A673 (cell line): ENCODE data around the gene TMTC2. TPM values are rescaled to one million over a fixed set of nuclear protein-coding genes. Genes with fewer than 3 reads are reported as not detected.
"Not testable (repeated sequence)": the region's sequence is repeated elsewhere in the genome, so short reads cannot be mapped to it uniquely, and the experiment has no call there.

Experiments
- BruUV-seq: library from RNA; stranded (reverse); fragments of 400-500 nt; replicated peaks from 2 replicates; lab custom pipeline; 2021; lab: Mats Ljungman, UMichigan
- CTCF ChIA-PET: fragments of 300-600 bp; sonication (Branson Sonifier 250); formaldehyde crosslinking; loops from one replicate; lab custom pipeline; 2022; ENCODE audit warnings: antibody characterized with exemption; lab: Charles Lee
- POLR2A ChIA-PET: fragments of 300-600 bp; sonication (Branson Sonifier 250); formaldehyde crosslinking; loops from one replicate; lab custom pipeline; 2022; ENCODE audit warnings: antibody characterized with exemption; ENCODE audit not compliant: low non-redundant PET; lab: Charles Lee
- DNase-seq: peaks from one replicate; pipeline ENCODE4 v3.0.0-alpha.2; 2015; ENCODE audit warnings: low spot score
- H3K27ac ChIP-seq: fragments of 200-600 bp; sonication (generic); 2 replicates; pipeline ENCODE4 v1.5.1; 2016; ENCODE audit warnings: mixed run types, low read depth, mild to moderate bottlenecking, mixed read lengths, antibody characterized with exemption, low read length; ENCODE audit not compliant: poor library complexity, severe bottlenecking
- H3K27me3 ChIP-seq: fragments of 200-600 bp; sonication (generic); replicated peaks from 2 replicates; pipeline ENCODE4 v1.6.1; 2017; ENCODE audit warnings: mixed run types, low read depth, mild to moderate bottlenecking, mixed read lengths, antibody characterized with exemption, low read length; ENCODE audit not compliant: insufficient read depth, poor library complexity
- H3K36me3 ChIP-seq: fragments of 200-600 bp; sonication (generic); 2 replicates; pipeline ENCODE4 v1.6.1; 2016; ENCODE audit warnings: mixed run types, mild to moderate bottlenecking, mixed read lengths, antibody characterized with exemption, low read length; ENCODE audit not compliant: insufficient read depth, poor library complexity, severe bottlenecking
- H3K4me1 ChIP-seq: fragments of 200-600 bp; sonication (generic); 2 replicates; pipeline ENCODE4 v1.6.1; 2017; ENCODE audit warnings: mixed run types, mild to moderate bottlenecking, mixed read lengths, antibody characterized with exemption, low read length; ENCODE audit not compliant: insufficient read depth, poor library complexity, severe bottlenecking
- H3K4me3 ChIP-seq: fragments of 200-600 bp; sonication (generic); 2 replicates; pipeline ENCODE4 v1.5.1; 2016; ENCODE audit warnings: low read depth, mixed run types, mild to moderate bottlenecking, mixed read lengths, low read length; ENCODE audit not compliant: poor library complexity, severe bottlenecking
- H3K9me3 ChIP-seq: fragments of 200-600 bp; sonication (generic); 2 replicates; pipeline ENCODE4 v1.6.1; 2016; ENCODE audit warnings: mixed run types, low read depth, mild to moderate bottlenecking, mixed read lengths, antibody characterized with exemption, low read length; ENCODE audit not compliant: poor library complexity, severe bottlenecking
- EZH2 ChIP-seq: fragments of 200-600 bp; sonication (generic); IDR thresholded peaks from 2 replicates; pipeline ENCODE4 v1.6.1; 2017; ENCODE audit warnings: borderline replicate concordance, low read depth, mild to moderate bottlenecking, mixed read lengths, antibody characterized with exemption, low read length; ENCODE audit not compliant: poor library complexity, severe bottlenecking
- intact Hi-C: fragments of 100-400 bp; cut with micrococcal nuclease; formaldehyde crosslinking; loops from one replicate; pipeline ENCODE4 v1.10.0; 2022; ENCODE audit not compliant: unreplicated experiment
- total RNA-seq: library from RNA; stranded (reverse); gene quantifications from 2 replicates; pipeline ENCODE4 v1.2.3, GENCODE V29; 2021
- TF ChIP-seq, protein P1 (sequence below): fragments of 300-800, 200-600 bp; sonication (generic); conservative IDR thresholded peaks from 2 replicates; pipeline ENCODE4 v1.5.1; 2017; ENCODE audit warnings: low read depth, mild to moderate bottlenecking, antibody characterized with exemption, low read length, moderate library complexity, mixed read lengths

Gene TMTC2
- total RNA-seq, 1 experiment from 2014 or later, result 3.3 TPM

DNA sequence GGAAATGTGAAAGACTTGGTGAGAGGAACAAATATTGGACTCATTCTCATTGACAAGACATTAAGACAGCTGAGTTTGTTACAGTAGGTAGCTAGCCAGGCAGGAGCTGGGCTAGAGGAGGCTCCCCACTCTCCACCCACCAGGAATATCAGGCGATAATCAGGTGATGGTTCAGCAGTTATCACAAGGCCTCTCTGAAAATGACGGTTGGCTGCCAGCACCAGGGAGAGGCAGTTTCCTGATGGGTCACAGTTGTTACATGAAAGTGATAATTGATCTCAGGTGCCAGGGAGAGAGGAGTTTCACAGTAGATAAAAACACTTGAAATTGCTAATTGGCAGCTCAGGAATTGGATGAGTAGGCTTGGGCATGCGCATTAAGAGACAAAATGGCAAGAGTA, 116.5 kb downstream of the TMTC2 start:
- no peak overlapping the region for H3K4me3 ChIP-seq
- no peaks in the 10 kb centered on the region for H3K9me3 ChIP-seq
- TF ChIP-seq EZH2, result no peak
- TF ChIP-seq, protein P1, sequence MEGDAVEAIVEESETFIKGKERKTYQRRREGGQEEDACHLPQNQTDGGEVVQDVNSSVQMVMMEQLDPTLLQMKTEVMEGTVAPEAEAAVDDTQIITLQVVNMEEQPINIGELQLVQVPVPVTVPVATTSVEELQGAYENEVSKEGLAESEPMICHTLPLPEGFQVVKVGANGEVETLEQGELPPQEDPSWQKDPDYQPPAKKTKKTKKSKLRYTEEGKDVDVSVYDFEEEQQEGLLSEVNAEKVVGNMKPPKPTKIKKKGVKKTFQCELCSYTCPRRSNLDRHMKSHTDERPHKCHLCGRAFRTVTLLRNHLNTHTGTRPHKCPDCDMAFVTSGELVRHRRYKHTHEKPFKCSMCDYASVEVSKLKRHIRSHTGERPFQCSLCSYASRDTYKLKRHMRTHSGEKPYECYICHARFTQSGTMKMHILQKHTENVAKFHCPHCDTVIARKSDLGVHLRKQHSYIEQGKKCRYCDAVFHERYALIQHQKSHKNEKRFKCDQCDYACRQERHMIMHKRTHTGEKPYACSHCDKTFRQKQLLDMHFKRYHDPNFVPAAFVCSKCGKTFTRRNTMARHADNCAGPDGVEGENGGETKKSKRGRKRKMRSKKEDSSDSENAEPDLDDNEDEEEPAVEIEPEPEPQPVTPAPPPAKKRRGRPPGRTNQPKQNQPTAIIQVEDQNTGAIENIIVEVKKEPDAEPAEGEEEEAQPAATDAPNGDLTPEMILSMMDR, result no peak
- BruUV-seq, result no TSS peak
- H3K4me1 ChIP-seq, result no peaks in the 10 kb centered on the region
- no peaks in the 10 kb centered on the region for H3K36me3 ChIP-seq
- intact Hi-C loops, result no loop called here
- ChIA-PET CTCF (no interaction called here), POLR2A (no interaction called here)
- no peak for DNase-seq
- H3K27me3 ChIP-seq, result no peaks in the 10 kb centered on the region
- H3K27ac ChIP-seq, result no peak overlapping the region

DNA sequence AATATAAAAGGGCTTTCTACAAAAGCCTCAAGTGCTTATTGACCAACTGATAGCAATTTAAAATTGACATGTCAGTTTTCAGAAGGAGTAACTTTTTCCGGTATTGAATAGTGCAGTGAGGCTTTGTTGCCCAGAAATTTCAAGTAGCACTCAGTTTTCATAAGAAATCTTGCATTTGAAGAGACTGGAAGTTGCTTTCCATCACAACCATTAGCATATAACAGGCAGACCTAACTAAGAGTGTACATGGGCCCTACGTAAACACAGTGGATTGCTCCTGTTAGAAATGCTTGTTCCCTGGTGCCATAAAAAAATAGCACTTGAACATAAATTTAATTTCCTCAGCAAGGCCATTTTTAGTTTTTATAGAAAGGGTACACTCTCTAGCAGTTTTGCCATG, 117.9 kb downstream of the TMTC2 start:
- Histone ChIP-seq H3K9me3 (no peaks in the 10 kb centered on the region), H3K27ac (no peak overlapping the region), H3K27me3 (no peaks in the 10 kb centered on the region), H3K4me1 (no peaks in the 10 kb centered on the region), H3K4me3 (no peak overlapping the region), H3K36me3 (no peaks in the 10 kb centered on the region)
- no peak for TF ChIP-seq EZH2
- TF ChIP-seq, protein P1, result no peak
- ChIA-PET CTCF (no interaction called here), POLR2A (no interaction called here)
- BruUV-seq, result no TSS peak
- no peak for DNase-seq
- intact Hi-C loops, result no loop called here

DNA sequence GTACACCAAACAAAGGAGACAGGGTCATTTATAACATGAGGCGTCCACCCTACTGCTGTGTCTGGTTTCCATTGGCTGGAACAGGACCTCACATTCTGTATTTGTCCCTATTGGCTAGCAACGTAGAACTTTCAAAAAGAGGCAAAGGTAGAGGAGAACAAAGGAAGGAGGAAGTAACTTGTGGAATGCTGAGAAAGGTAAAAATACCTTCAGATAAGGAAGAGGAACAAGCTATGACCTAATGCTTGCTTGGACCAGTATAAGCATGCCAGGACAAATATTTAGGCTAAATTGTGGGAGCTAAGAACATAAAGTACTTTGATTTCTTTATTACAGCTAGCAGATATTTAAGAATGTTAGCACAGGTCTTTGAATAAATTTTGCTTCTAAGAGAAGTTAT, 118.3 kb downstream of the TMTC2 start:
- CTCF ChIA-PET, DNase-seq, POLR2A ChIA-PET, BruUV-seq, H3K9me3 ChIP-seq, H3K27ac ChIP-seq, H3K4me3 ChIP-seq, H3K27me3 ChIP-seq, H3K36me3 ChIP-seq, intact Hi-C loops, H3K4me1 ChIP-seq: not testable (repeated sequence)

DNA sequence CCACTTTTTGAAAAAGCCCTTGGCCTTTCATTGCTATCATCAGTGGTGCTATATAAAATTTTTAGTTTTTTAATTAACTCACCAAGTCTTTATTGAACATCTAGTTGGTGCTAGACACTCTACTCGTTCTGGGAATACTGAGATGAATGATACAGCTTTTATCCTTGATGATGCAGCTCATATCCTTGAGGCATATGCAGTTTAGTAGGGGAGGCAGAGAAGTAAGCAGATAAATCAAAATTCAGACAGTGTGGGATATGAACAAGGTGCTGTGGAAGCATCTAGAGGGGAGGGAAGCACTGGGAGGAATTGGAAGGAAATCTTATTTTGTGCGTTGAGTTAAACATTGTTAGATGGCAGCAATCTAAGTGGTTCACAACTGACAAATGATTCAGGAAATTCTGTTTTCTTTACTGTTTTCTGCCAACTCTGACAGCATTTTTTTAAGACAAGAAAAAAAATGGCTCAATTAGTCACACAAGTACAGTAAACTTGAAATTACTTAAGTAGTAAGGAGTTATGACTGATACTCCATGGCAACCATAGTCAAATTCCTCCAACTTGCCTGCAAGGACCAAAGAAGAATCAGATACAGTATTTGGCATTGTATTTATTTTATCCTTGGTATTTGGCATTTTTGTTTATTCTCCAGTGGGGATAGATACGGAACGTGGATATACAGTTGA, 119.2 kb downstream of the TMTC2 start:
- BruUV-seq, result no TSS peak
- no peak for DNase-seq
- H3K27ac ChIP-seq, result no peak overlapping the region
- H3K36me3 ChIP-seq, result no peaks in the 10 kb centered on the region
- no peak overlapping the region for H3K4me3 ChIP-seq
- no peaks in the 10 kb centered on the region for H3K9me3 ChIP-seq
- POLR2A ChIA-PET, result no interaction called here
- intact Hi-C loops, result no loop called here
- no peak for TF ChIP-seq EZH2
- TF ChIP-seq, protein P1, result no peak
- CTCF ChIA-PET, result no interaction called here
- no peaks in the 10 kb centered on the region for H3K4me1 ChIP-seq
- H3K27me3 ChIP-seq, result no peaks in the 10 kb centered on the region
